GM12878 (cell line): ENCODE data around the gene SHISA7. TPM values are rescaled to one million over a fixed set of nuclear protein-coding genes. Genes with fewer than 3 reads are reported as not detected.

Experiments
- ATAC-seq: fragments of 200-7000 bp; cut with Tn5 transposase; 3 replicates; pipeline ENCODE4 v1.9.1; 2020; ENCODE audit warnings: mild to moderate bottlenecking, moderate library complexity
- BruUV-seq: library from RNA; stranded (reverse); fragments of 400-500 nt; replicated peaks from 2 replicates; lab custom pipeline; 2021; lab: Mats Ljungman, UMichigan
- CTCF ChIA-PET: fragments of 300-600 bp; sonication (Branson Sonifier 250); formaldehyde crosslinking; extraction: SDS; loops from one replicate; lab custom pipeline; 2021; ENCODE audit warnings: inconsistent platforms; lab: Yijun Ruan, JAX
- POLR2A ChIA-PET: fragments of 350-600 bp; formaldehyde crosslinking; extraction: SDS; loops from one replicate; lab custom pipeline; 2021; ENCODE audit warnings: inconsistent platforms; lab: Charles Lee
- RAD21 ChIA-PET: fragments of 300-600 bp; sonication (Branson Sonifier 250); formaldehyde crosslinking; loops from one replicate; lab custom pipeline; 2023; ENCODE audit warnings: antibody characterized with exemption; ENCODE audit not compliant: unreplicated experiment; lab: Charles Lee
- SMC1A ChIA-PET: fragments of 300-600 bp; sonication (Branson Sonifier 250); formaldehyde crosslinking; loops from one replicate; lab custom pipeline; 2023; ENCODE audit not compliant: unreplicated experiment, uncharacterized antibody; lab: Charles Lee
- DNase-seq: peaks from one replicate; pipeline ENCODE4 v3.0.0-alpha.2; 2011; ENCODE audit warnings: low read depth, low spot score
- FAIRE-seq: peaks from 3 replicates; lab custom pipeline; 2011; peaks lifted over from hg19 to GRCh38; lab: Jason Lieb, UNC
- H2AFZ ChIP-seq: 2 replicates; pipeline ENCODE4 v1.6.0; 2011; ENCODE audit warnings: low read depth, low read length, control low read depth; ENCODE audit not compliant: control insufficient read depth
- H3K27ac ChIP-seq: 2 replicates; pipeline ENCODE4 v1.5.1; 2011; ENCODE audit warnings: control low read depth; ENCODE audit not compliant: control insufficient read depth, insufficient read depth
- H3K27me3 ChIP-seq, 2 experiments: replicated peaks in 1 of 2; 2 replicates each; pipeline versions ENCODE4 v1.6.0 to v1.6.1; 2011; ENCODE audit warnings: low read length in 1 of 2; ENCODE audit not compliant: control insufficient read depth in 2 of 2, insufficient read depth in 2 of 2
- H3K36me3 ChIP-seq, 2 experiments: 2 replicates each; pipeline ENCODE4 v1.5.1; 2011; ENCODE audit warnings: low read length in 1 of 2; ENCODE audit not compliant: control insufficient read depth in 2 of 2, insufficient read depth in 2 of 2
- H3K4me1 ChIP-seq: 2 replicates; pipeline ENCODE4 v1.6.1; 2011; ENCODE audit warnings: mild to moderate bottlenecking, low read length, moderate library complexity, mixed read lengths; ENCODE audit not compliant: control insufficient read depth, insufficient read depth
- H3K4me2 ChIP-seq: 2 replicates; pipeline ENCODE4 v1.6.0; 2011; ENCODE audit warnings: control low read depth; ENCODE audit not compliant: control insufficient read depth, insufficient read depth
- H3K4me3 ChIP-seq: fragments of 200-600 bp; sonication (generic); 2 replicates; pipeline ENCODE4 v1.5.1; 2016
- H3K79me2 ChIP-seq: 2 replicates; pipeline ENCODE4 v1.6.0; 2011; ENCODE audit warnings: low read length; ENCODE audit not compliant: control insufficient read depth, insufficient read depth
- H3K9ac ChIP-seq: 2 replicates; pipeline ENCODE4 v1.8.0; 2011; ENCODE audit warnings: low read length, control low read depth, mixed read lengths; ENCODE audit not compliant: control insufficient read depth, insufficient read depth
- H3K9me3 ChIP-seq: replicated peaks from 3 replicates; pipeline ENCODE4 v1.5.1; 2011; ENCODE audit warnings: mild to moderate bottlenecking, low read length; ENCODE audit not compliant: control insufficient read depth, insufficient read depth
- H4K20me1 ChIP-seq: 2 replicates; pipeline ENCODE4 v1.6.0; 2011; ENCODE audit not compliant: control insufficient read depth, insufficient read depth
- BACH1 ChIP-seq: fragments of 450-650 bp; IDR thresholded peaks from 2 replicates; pipeline ENCODE4 v1.6.1; 2017; ENCODE audit warnings: mild to moderate bottlenecking, borderline replicate concordance
- CHD1 ChIP-seq: IDR thresholded peaks from 2 replicates; pipeline ENCODE4 v1.6.1; 2012; ENCODE audit warnings: low read depth, low read length, improper control_type of control experiment
- ETV6 ChIP-seq, 2 experiments: fragments of 450-650 bp in 1 of 2; IDR thresholded peaks in 1 of 2; conservative IDR thresholded peaks in 1 of 2; 2 replicates each; pipeline ENCODE4 v1.6.1; 2014; ENCODE audit warnings: antibody characterized with exemption in 1 of 2, borderline replicate concordance in 1 of 2, low read depth in 1 of 2, mild to moderate bottlenecking in 1 of 2, moderate library complexity in 1 of 2
- GATAD2B ChIP-seq: fragments of 450-650 bp; conservative IDR thresholded peaks from 2 replicates; pipeline ENCODE4 v1.6.1; 2017; ENCODE audit warnings: low read depth, mild to moderate bottlenecking, moderate library complexity
- MTA2 ChIP-seq: fragments of 450-650 bp; IDR thresholded peaks from 2 replicates; pipeline ENCODE4 v1.6.1; 2016; ENCODE audit warnings: low read depth, mild to moderate bottlenecking, moderate library complexity
- NBN ChIP-seq: fragments of 450-650 bp; IDR thresholded peaks from 2 replicates; pipeline ENCODE4 v1.6.1; 2016
- NFYA ChIP-seq: IDR thresholded peaks from 2 replicates; pipeline ENCODE4 v1.6.1; 2011; ENCODE audit warnings: low read depth, mild to moderate bottlenecking, low read length, improper control_type of control experiment, borderline replicate concordance
- NFYB ChIP-seq: IDR thresholded peaks from 2 replicates; pipeline ENCODE4 v1.6.1; 2011; ENCODE audit warnings: low read depth, mild to moderate bottlenecking, low read length, improper control_type of control experiment, moderate library complexity; ENCODE audit not compliant: insufficient read depth
- PAX5 ChIP-seq: IDR thresholded peaks from 2 replicates; pipeline ENCODE4 v1.6.1; 2011; ENCODE audit warnings: low read depth, low read length, borderline replicate concordance
- POLR2AphosphoS5 ChIP-seq: IDR thresholded peaks from 2 replicates; pipeline ENCODE4 v1.6.1; 2011; ENCODE audit warnings: mild to moderate bottlenecking, low read length, inconsistent platforms
- RCOR1 ChIP-seq: conservative IDR thresholded peaks from 2 replicates; pipeline ENCODE4 v1.6.1; 2012; ENCODE audit warnings: low read depth, low read length, improper control_type of control experiment
- SMAD1 ChIP-seq: fragments of 450-650 bp; IDR thresholded peaks from 2 replicates; pipeline ENCODE4 v1.6.1; 2018; ENCODE audit warnings: mild to moderate bottlenecking, low read depth; ENCODE audit not compliant: partially characterized antibody
- TCF12 ChIP-seq: IDR thresholded peaks from 2 replicates; pipeline ENCODE4 v1.6.1; 2011; ENCODE audit warnings: low read depth, mild to moderate bottlenecking, low read length
- WGBS: methylation state at CpG from one replicate; pipeline ENCODE4 v1.1.6; 2016; ENCODE audit warnings: low lambda C conversion rate; ENCODE audit not compliant: insufficient replicate concordance, insufficient coverage; ENCODE audit errors: missing lambda C conversion rate; 5-methylcytosine and 5-hydroxymethylcytosine counted together
- in situ Hi-C: fragments of 300-500 bp; cut with MboI; formaldehyde crosslinking; loops from 9 replicates; pipeline ENCODE4 v1.14.3; 2018; ENCODE audit warnings: mixed read lengths
- intact Hi-C: fragments of 100-400 bp; cut with micrococcal nuclease; formaldehyde crosslinking; loops from one replicate; pipeline ENCODE4 v1.14.2; 2022; ENCODE audit not compliant: unreplicated experiment
- polyA plus RNA-seq, 11 experiments: library from polyadenylated mRNA; depleted of rRNA in 4 of 11; unstranded in 6 of 11; stranded (reverse) in 5 of 11; fragments of >200 nt; fragmentation: Nextera tagmentation in 4 of 11; fragmentation: Illumina TruSeq in 1 of 11; extraction: Ambion mirVana in 4 of 11; extraction: Trizol in 1 of 11; gene quantifications; 1 replicate in 1 of 11; 2 replicates in 10 of 11; pipeline versions ENCODE4 v1.2.1 to v1.2.3, GENCODE V29; 2011 to 2016; ENCODE audit warnings: inconsistent platforms in 2 of 11, missing spikeins in 2 of 11, low read depth in 1 of 11
- total RNA-seq, 4 experiments: library from RNA; depleted of rRNA in 3 of 4; stranded (reverse); fragments of >200 nt in 3 of 4; fragmentation: Illumina TruSeq in 1 of 4; extraction: Trizol in 1 of 4; gene quantifications; 2 replicates each; pipeline versions ENCODE4 v1.2.1 to v1.2.3, GENCODE V29; 2013 to 2021
- TF ChIP-seq, protein P1 (sequence below): fragments of 450-650 bp; IDR thresholded peaks from 2 replicates; pipeline ENCODE4 v1.6.1; 2014; ENCODE audit warnings: mild to moderate bottlenecking
- TF ChIP-seq, protein P2 (sequence below): IDR thresholded peaks from 2 replicates; pipeline ENCODE4 v1.6.1; 2011; ENCODE audit warnings: low read depth, low read length, improper control_type of control experiment, borderline replicate concordance
- TF ChIP-seq, protein P3 (sequence below): fragments of 450-650 bp; IDR thresholded peaks from 2 replicates; pipeline ENCODE4 v1.6.1; 2017; ENCODE audit warnings: mild to moderate bottlenecking, low read depth, inconsistent platforms; ENCODE audit not compliant: poor library complexity, severe bottlenecking

The SHISA7 gene
- total and polyA plus RNA-seq, 10 of the 15 experiments (the other 5 are each of a cell fraction or from before 2014, with no cell fraction given): 0.03 TPM; not detected in 9

DNA sequence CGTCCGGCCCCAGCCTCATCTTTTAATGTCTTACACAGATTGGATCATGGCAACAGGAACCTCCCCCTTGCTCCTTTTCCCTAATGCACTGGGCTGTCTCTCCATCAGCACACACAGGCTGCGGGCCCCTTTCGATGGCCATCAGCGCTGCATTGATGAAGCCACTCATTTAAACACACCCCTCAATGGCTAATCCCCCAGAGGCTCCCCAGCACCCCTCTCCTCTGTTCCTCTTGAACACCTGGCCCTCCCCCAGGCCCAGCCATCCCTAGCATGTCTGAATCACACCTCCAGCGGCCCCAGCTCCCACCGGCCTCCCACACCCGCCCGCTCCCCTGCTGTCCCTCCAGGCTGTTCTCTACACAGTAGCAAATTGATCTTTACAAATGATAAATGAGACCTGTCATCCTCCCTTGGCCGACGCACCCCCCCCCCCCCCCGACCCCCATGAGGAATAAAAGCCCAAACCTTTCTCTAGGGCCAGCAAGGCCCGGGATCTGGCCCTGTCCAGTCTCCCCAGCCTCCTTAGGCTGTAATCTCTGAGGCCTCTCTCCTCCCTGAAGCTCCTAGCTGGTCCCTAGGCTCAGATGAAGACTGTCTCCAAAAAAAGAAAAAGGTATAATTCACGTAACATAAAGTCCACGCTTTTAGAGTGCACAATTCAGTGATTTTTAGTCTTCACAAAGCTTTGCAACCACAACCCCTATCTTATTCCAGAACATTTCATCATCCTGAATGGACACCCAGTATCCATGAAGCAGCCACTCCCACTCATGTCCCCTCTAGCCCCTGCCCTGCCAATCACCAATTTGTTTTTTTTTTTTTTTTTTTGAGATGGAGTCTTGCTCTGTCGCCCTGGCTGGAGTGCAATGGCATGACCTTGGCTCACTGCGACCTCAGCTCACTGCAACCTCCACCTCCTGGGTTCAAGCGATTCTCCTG is 50.0 kb downstream of the SHISA7 start:
- DNase-seq: no peak
- H3K9ac ChIP-seq: no peak overlapping the region
- H3K4me1 ChIP-seq: peaks cover 10% of the 10 kb centered on the region
- intact Hi-C loops (no loop called here), in situ Hi-C loops (no loop called here)
- peaks cover 12 to 15% of the 10 kb centered on the region in 2 experiments; a peak in 3 of 4 replicates for H3K36me3 ChIP-seq
- RAD21 ChIA-PET: no interaction called here
- H3K79me2 ChIP-seq: peaks cover 9% of the 10 kb centered on the region
- SMC1A ChIA-PET: no interaction called here
- no peak for TF ChIP-seq SMAD1
- TF ChIP-seq BACH1: no peak
- TF ChIP-seq NFYA: no peak
- no peak for TF ChIP-seq PAX5
- no peak for TF ChIP-seq RCOR1
- TF ChIP-seq NBN: no peak
- TF ChIP-seq TCF12: no peak
- no peak for TF ChIP-seq GATAD2B
- TF ChIP-seq MTA2: no peak
- no peak for TF ChIP-seq POLR2AphosphoS5
- TF ChIP-seq CHD1: no peak
- no peak for TF ChIP-seq ETV6 (conservative IDR thresholded peaks at IDR 0.05 in 1 of 2, IDR thresholded peaks at IDR 0.05 in 1 of 2; ENCODE audit: borderline replicate concordance in 1 of 2, low read depth in 1 of 2)
- TF ChIP-seq, protein P1, sequence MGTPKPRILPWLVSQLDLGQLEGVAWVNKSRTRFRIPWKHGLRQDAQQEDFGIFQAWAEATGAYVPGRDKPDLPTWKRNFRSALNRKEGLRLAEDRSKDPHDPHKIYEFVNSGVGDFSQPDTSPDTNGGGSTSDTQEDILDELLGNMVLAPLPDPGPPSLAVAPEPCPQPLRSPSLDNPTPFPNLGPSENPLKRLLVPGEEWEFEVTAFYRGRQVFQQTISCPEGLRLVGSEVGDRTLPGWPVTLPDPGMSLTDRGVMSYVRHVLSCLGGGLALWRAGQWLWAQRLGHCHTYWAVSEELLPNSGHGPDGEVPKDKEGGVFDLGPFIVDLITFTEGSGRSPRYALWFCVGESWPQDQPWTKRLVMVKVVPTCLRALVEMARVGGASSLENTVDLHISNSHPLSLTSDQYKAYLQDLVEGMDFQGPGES: no peak
- TF ChIP-seq, protein P2, sequence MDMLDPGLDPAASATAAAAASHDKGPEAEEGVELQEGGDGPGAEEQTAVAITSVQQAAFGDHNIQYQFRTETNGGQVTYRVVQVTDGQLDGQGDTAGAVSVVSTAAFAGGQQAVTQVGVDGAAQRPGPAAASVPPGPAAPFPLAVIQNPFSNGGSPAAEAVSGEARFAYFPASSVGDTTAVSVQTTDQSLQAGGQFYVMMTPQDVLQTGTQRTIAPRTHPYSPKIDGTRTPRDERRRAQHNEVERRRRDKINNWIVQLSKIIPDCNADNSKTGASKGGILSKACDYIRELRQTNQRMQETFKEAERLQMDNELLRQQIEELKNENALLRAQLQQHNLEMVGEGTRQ: no peak
- no peak for TF ChIP-seq NFYB
- TF ChIP-seq, protein P3, sequence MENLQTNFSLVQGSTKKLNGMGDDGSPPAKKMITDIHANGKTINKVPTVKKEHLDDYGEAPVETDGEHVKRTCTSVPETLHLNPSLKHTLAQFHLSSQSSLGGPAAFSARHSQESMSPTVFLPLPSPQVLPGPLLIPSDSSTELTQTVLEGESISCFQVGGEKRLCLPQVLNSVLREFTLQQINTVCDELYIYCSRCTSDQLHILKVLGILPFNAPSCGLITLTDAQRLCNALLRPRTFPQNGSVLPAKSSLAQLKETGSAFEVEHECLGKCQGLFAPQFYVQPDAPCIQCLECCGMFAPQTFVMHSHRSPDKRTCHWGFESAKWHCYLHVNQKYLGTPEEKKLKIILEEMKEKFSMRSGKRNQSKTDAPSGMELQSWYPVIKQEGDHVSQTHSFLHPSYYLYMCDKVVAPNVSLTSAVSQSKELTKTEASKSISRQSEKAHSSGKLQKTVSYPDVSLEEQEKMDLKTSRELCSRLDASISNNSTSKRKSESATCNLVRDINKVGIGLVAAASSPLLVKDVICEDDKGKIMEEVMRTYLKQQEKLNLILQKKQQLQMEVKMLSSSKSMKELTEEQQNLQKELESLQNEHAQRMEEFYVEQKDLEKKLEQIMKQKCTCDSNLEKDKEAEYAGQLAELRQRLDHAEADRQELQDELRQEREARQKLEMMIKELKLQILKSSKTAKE: no peak
- BruUV-seq: no TSS peak
- POLR2A ChIA-PET: interaction anchor here (0.5 kb wide), 2 partner anchors 431 to 746 kb away, joined by 3 to 7 read pairs; no protein-coding TSS in a partner anchor
- no peak overlapping the region for H3K4me3 ChIP-seq
- CTCF ChIA-PET: interaction anchor here (0.6 kb wide), 1 partner anchor 92 kb away, joined by 3 read pairs; no protein-coding TSS in a partner anchor
- H3K4me2 ChIP-seq: no peak overlapping the region
- H3K27ac ChIP-seq: no peak overlapping the region
- FAIRE-seq: no peak
- no peaks in the 10 kb centered on the region for H3K27me3 ChIP-seq
- H3K9me3 ChIP-seq: no peaks in the 10 kb centered on the region
- ATAC-seq: no peak
- WGBS: 83% methylated on average over 16 of the region's 18 CpGs
- H4K20me1 ChIP-seq: peaks cover 3% of the 10 kb centered on the region
- H2AFZ ChIP-seq: no peak overlapping the region
